Superior temporal gyrus (tissue), 1 donor: Measurements from ENCODE around the gene CNTNAP5.
A peak's percentile ranks its signal among the peaks of the same experiment; 100 is the strongest.
"Not testable (repeated sequence)": the region's sequence is repeated elsewhere in the genome, so short reads cannot be mapped to it uniquely, and the experiment has no call there.

Source experiments
- DNase-seq: peaks from one replicate; pipeline ENCODE4 v3.0.0-alpha.2; 2016; ENCODE audit errors: extremely low spot score

Gene CNTNAP5

DNA sequence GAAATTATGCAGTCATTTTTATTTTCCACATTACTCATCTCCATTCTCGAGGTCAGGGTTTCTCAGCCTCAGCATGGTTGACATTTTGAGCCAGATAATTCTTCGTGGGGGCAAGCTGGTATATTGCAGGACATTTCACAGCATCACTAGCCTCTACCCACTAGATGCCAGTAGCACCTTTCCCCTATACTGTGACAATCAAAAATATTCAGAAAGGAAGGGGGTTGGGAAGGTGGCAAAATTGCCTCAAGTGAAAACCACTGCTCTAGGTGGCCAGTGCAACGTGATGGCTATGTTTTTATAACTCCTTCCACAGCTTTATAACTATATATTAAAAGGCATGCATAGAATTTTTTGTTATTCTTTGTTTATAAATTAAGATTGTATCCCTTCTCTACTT, 294.5 kb downstream of the CNTNAP5 start:
- no peak for DNase-seq

DNA sequence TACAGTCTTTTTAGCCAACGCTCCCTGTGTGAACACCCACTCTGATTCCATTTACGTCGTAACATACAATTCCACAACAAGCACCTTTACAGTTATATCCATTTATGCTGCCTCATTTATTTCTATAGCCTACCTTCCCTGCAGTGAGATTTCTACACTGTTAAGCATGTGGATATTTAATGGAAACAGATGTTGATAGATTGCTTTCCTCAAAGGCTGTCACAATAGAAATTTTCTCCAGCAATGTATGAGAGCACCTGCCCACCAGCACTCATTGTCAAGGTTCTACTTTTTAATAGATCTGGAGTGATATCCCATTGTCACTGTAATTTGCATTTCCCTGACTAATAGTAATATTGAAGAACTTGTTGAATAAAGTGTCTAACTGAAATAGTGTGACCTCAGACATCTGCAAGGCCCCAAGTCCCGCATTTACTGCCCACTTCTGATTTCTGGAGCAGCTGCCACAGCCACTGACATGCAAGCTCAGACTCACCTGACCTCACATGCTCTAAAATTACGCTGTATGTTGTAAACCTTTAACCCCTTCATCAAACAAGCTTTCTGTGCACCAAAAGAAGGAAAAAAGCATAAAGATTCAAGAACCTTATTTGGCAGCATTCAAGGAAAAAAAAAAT, 295.1 kb downstream of the CNTNAP5 start:
- no peak for DNase-seq

DNA sequence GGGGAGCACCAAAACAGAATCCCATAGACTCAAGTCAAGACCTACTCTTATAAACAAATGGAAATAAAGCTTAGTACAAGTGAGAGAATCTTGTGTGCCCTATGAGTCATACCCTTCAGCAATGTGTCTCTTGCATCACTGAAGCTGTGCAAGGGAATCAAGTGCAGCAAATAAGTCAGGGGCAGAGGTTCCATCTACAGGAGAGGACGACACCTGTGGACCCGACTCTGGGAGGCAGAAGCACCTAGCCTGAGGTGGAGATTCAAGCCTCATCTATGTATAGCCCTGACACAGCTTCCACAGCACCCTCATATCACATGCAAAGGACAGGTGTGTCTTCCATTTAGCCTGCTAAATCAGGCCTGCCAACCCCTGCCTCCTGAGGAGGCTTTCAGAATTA, 298.2 kb downstream of the CNTNAP5 start:
- DNase-seq: no peak

DNA sequence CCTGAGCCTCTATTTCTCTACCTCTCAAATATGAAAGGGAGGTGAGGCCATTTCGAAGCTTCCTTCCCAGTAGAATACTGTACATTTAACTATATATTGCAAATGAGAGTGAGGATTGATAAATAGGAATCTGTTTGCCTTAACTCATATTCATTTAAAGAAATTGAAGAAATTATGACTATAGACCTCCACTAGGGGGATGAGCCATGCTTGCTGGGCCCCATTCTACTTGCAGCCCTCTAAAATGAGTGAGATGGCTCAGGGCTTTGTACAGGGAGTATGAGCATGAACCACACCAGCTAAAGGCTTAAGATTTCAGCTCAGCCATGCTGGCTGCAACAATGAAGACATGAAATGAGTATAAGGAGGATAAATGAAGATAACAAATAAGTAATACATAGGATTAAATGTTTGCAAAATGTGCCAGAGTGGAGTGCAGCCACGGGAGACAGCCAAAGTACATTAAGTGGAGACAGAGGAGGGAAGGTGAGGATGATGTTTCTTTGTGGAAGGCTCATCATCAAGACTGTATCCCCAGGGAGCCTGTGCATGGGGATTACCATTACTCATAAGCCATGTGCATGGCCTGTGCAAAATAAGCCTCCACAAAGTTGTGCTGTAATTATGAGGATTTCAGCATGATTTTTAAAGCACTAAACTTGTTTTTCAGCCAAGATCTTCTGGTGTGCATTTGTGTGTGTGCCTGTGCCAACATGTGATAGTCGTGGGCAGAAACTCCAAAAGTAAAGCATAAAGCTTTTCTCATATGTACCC, 300.8 kb downstream of the CNTNAP5 start:
- no peak for DNase-seq

DNA sequence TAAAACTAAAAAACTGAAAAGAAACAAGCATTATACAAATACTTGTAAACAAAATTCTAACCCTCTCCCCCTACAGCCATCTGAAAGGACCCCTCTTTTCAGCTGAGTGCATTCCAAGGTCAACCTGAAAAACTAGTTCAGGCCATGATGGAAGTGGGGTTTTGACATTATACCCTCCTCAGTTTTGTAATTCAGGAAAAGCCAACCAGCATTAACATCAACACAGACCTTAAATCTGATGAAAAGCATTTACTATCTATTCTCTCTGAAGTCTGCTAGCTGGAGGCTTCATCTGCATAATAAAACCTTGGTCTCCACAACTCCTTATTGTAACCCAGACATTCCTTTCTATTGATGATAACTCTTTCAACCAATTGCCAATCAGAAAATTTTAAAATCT, 302.2 kb downstream of the CNTNAP5 start:
- DNase-seq: no peak

DNA sequence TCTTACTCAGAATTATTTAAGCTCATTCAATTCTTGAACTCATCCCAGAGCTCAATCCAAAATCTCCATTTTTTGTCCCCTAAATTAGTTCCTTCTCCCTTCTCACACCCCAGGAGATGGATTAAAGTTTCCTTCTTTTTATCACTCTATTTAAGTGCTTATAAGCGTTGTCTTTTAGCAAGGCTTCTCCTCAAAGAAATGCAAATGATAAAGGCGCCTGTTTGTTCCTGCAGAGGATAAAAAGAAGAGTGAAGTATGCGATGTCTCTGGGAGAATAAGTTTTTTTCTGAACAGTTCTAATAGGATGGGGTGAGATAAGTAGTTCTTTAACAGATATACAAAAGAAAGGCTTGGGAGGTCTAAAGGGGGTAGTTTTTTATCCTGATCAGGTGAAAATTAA, 303.3 kb downstream of the CNTNAP5 start:
- no peak for DNase-seq

DNA sequence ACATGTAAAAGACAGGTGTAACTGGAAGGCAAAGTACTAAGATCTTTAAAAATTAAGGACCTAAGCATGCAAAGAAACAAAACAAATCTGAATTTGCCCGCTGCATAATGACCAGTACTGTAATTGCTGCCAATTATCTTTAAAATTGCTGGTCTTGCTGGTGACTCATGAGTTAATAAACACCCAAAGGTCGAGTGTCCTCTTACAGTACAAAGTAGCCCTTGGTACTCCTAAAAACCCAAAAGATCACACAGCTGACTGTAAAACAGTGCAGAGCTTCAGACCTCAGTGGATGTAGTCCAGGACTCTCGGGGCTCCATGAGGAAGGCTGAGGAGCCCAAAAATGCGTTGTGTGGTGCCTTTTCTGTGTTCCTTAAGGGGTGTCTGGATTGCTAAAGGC, 308.7 kb downstream of the CNTNAP5 start:
- DNase-seq: no peak

DNA sequence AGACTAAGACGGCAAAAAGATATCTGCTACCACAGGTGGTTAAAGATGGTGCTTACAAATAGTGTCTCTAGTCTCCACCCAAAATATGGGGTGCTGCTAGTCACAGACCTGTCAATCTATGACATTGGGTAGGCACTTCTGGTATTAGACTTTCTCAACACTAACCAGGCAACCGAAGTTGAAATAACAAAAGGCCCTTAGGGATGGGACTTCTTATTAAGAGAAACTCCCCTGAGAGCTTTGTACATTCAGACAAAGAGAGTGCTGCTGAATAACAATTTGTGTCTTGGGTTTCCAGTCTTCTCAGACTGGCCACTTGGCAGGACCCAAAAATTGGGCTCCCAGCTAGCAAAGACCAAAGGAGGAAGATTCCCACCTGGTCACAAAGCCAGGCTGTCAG, 310.0 kb downstream of the CNTNAP5 start:
- DNase-seq: no peak

DNA sequence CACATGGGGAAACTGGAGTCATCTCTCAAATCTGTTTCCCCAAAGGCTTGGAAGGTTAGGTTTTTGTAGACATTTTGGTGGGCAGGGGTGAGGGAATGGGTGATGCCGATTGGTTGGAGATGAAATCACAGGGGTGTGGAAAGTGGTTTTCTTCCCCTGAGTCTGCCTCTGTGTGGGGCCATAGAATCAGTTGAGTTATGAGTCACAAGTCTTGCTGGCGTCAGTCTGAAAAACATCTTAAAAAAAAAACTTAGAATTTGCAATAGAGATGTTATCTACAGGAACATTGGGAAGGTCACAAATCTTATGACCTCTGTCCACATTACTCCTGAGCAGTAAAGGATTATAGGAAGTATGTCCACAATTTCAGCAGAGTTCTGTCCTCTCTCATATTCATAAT, 314.6 kb downstream of the CNTNAP5 start:
- DNase-seq: no peak

DNA sequence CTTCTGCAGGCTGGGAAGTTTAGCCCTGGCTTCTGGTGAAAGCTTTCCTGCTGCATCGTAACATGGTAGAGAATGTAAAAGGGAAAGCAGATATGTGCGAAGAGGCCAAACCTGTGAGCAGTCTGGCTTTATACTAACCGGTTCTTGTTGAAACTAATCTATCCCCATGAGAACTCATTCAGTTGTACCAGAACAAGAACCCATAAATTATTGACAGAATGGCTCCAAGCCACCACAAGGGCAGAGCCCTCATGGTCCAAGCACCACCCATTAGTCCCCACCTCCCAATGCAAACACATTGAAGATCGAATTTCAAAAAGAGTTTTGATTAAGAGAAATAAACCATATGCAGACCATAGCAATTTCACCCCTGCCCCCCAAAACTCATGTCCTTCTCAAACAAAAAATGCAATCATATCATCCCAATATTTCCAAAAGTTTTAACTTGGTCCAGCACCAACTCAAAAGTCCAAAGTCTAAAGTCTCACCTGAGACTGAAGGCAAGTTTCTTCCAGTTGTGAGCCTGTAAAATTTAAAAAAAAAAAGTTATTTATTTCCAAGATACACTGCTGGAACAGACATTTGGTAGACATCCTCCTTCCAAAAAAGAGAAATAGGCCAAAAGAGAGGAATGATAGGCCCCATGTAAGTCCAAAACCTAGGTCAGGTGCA, 318.9 kb downstream of the CNTNAP5 start:
- DNase-seq: no peak

DNA sequence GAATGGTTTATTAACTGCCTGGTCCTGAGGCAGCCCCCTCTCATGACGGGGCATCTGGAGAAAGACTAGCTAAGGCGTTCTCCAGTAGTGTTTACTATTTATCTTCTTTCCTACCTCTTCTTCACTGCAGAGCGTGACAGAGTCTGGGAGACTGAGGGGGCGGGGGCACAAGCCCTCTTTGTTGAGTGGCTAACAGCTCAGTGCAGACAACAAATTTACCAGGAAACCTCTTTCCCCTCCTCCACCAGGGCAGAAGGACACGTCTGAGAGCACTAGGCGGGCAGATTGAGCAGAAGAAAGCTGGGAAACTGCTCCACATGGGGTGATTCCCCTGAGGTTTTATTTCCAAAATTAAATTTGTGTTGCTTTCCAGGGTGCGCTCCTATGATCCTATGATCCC, 322.1 kb downstream of the CNTNAP5 start:
- DNase-seq: no peak

DNA sequence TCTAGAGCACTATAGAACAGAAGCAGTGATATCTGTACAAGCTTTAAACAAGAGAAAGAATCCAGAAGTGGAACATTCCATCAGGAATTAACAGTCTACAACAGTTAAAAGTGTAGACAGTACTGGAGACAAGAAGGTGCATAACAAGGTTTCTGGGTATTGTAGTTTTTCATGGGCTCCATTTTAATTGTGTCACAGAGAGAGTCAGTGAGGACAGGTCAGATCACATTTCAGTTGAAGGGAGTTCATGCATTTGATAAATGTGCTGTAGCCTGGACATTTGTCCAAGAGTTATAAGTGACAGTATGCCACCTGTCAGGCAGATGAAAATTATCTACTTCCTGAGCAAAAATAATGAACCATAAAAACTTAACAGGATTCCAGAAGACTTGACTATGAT, 328.6 kb downstream of the CNTNAP5 start:
- no peak for DNase-seq

DNA sequence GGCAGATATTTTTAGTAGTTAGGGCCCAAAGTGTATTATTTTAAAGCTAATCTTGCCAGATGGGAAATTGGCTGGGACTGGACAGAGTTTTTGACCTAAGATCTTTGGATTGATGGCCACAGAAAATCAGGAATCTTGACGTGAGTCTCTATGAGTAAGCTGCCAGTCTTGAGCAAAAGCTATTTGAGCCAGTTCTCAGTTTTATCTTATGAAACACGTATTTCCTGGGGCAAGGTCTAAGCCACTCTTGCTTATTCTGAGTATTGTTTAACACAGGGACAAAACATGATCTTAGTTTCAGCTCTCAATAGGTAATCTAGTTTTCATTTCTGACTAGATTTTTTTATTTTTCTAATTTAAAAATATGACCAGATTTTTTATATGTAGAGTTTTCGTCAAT, 329.4 kb downstream of the CNTNAP5 start:
- no peak for DNase-seq

DNA sequence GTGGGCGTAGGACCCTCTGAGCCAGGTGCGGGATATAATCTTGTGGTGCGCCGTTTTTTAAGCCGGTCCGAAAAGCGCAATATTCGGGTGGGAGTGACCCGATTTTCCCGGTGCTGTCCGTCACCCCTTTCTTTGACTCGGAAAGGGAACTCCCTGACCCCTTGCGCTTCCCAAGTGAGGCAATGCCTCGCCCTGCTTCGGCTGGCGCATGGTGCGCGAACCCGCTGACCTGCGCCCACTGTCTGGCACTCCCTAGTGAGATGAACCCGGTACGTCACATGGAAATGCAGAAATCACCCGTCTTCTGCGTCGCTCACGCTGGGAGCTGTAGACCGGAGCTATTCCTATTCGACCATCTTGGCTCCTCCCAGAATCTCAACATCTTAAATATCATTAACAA, 336.9 kb downstream of the CNTNAP5 start:
- not testable (repeated sequence) for DNase-seq

DNA sequence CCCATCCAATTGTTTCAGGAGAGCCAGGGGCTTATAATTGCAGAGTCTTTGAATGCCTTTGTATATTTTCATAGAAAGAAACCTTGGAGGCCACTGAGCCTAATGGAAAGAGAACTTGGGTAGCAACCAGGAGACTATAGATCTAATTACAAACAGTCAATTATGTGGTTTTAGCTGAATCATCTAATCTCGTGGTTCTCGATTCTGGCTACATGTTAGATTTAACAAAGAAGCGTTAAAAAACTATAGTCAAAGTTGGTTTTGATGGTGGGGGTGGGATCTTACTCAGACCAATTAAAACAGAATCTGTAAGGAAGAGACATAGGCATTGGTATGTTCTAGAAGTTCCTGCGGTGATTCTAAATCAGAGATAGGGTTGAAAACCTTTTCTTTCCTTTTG, 344.1 kb downstream of the CNTNAP5 start:
- no peak for DNase-seq

DNA sequence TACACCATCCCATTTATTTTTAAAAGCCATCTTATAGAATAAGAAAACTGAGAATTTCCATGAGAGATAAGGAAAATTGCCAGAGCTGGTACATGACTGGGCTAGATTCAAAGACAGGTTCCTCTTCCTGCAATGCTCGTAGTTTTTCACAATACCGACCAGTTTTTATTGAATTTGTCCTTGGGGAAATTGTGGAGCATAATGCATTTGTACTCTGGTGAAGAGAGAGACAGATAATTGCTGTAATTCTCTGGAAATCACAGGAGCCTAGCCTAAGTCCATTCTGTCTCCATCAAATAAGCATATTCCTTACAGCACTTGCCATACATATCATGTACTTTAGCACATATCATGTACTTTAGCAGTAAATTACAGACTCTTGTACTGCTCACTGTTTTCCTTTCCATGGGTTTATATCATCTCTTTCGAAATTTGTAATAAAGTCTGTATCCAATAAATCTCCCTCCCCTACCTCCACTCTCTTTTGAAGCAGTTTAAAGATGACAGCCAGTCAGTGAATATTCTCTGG, 355.2 kb downstream of the CNTNAP5 start:
- DNase-seq: no peak

DNA sequence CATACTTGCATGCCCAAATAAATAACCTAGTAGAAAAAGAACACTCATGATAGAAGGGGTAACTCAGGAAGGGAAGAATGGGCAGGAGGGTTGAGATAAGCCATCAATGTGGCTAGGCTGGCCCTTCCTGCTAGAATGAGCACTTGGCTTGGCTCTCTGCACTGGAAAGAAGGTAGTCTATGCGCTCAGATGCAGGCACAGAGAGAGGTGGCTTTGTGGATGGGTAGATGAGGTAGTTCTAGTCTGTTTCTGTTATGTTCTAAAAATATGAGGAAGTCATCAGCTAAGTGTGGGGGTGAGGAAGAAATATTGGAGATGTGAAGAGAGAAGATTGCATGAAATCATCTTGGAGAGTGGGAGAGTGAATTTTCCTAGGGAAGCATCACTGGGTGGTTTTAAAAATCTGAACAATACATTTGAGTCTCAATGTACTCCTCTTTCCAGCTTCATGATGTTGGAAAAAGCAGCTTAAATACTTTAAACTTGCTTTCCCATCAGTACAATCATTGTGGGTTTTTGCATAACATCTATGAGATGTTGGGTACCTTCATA, 357.1 kb downstream of the CNTNAP5 start:
- DNase-seq: peak; percentile 52

DNA sequence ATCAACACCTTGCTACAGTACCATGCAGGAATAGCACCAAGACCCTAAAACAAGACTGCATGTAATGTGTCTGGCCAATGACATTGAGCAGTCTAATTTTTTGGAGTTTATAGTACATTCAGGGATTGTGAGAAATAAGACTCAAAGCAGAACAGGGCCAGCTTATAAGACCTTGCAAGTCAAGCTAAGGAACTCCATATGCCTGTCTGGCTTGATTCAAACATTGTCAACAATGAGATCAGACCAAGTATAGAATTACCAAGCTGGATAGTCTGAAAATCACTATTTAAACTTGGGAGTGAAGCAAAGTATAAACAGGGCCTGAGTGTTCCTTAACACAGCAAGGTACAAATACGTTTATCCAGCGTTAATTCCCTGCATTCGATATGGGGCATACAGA, 370.9 kb downstream of the CNTNAP5 start:
- DNase-seq: no peak

DNA sequence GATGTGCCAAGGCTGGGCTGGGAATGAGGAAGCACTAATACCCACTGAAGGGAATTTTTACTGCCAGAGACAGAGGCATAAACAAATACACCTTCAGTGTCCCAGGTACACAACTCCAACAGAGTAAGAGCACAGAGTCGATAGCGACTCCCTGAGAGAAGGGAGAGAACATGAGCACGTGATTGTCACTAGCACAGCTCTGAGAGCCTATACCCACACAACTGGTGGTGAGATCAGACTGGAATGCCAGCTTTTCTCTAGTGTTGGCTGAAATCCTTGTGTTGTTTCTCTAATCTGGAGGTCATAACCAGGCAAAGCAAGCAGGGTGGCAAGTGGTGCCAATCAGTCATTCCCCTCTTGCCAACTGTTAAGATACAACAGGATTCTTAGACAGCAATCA, 377.2 kb downstream of the CNTNAP5 start:
- no peak for DNase-seq

DNA sequence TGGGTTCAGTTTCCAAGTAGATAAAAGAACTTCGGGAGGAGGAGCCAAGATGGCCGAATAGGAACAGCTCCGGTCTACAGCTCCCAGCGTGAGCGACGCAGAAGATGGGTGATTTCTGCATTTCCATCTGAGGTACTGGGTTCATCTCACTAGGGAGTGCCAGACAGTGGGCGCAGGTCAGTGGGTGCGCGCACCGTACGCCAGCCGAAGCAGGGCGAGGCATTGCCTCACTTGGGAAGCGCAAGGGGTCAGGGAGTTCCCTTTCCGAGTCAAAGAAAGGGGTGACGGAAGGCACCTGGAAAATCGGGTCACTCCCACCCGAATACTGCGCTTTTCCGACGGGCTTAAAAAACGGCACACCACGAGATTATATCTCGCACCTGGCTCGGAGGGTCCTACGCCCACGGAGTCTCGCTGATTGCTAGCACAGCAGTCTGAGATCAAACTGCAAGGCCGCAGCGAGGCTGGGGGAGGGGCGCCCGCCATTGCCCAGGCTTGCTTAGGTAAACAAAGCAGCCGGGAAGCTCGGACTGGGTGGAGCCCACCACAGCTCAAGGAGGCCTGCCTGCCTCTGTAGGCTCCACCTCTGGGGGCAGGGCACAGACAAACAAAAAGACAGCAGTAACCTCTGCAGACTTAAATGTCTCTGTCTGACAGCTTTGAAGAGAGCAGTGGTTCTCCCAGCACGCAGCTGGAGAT, 382.9 kb downstream of the CNTNAP5 start:
- DNase-seq: not testable (repeated sequence)

DNA sequence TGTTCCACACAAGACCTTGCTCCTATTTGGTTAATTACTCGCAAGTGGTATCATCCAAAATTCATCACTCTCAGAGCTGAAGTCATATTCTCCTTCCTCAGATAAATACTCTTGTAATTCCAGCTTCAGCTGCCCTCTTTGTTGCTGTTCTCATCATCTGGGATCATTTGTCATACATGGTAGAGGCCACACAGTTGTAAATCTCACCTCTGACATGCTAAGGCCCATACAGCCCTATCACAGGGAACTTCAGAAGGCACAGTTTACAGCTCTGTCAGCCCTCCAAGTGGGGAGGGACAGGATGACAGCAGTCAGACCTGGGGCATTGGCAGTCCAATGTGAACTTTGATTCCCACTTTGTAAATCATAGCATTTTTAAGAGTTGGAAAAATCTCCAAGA, 399.0 kb downstream of the CNTNAP5 start:
- DNase-seq: no peak

DNA sequence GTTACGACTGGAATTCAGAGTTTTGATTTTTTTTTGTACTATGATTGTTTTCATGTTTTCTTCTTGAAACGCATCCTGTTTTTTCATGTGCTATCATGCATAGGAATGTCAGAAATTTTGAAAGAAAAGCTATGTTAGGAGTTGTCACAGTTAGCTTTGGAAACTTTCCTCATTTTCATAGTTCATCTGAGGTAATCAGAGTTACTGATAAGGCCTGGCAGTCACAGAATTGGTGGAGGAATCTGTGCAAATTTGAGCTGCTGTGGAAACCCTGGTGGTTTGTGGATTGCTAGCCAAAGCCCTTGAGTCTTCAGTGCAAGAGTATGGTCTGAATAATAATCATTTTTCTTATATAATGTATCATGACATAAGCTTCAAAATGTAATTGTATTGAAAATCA, 401.0 kb downstream of the CNTNAP5 start:
- no peak for DNase-seq
